Measurements from ENCODE around the gene LPP.

- TF ChIP-seq JUN (IDR thresholded peaks at IDR 0.05; ENCODE audit: borderline replicate concordance, low read depth, low read length) (no peak), JUN (CRISPR knock-in tag; IDR thresholded peaks at IDR 0.05; ENCODE audit: borderline replicate concordance) (no peak), SP1 (CRISPR knock-in tag; IDR thresholded peaks at IDR 0.05) (no peak), SRF (CRISPR knock-in tag; IDR thresholded peaks at IDR 0.05) (no peak)
Observed at GRCh38 chr3:188513662-188514328, 359.8 kb downstream of the LPP start.

Data from K562 (cell line).